Stimulated activated CD8-positive, alpha-beta memory T cell treated with anti-CD3 and anti-CD28 coated beads, Interleukin-4, amount 100 ng/mL, for 4 hours (primary cell): ENCODE measurements around the gene RGS4.
"Not testable (repeated sequence)": the region's sequence is repeated elsewhere in the genome, so short reads cannot be mapped to it uniquely, and the experiment has no call there.

Source experiments
- DNase-seq, 2 donors: peaks; one replicate each; pipeline ENCODE4 v3.0.0-alpha.2; 2020; ENCODE audit warnings: low read depth in 2 of 2, low spot score in 1 of 2

RGS4 gene

DNA sequence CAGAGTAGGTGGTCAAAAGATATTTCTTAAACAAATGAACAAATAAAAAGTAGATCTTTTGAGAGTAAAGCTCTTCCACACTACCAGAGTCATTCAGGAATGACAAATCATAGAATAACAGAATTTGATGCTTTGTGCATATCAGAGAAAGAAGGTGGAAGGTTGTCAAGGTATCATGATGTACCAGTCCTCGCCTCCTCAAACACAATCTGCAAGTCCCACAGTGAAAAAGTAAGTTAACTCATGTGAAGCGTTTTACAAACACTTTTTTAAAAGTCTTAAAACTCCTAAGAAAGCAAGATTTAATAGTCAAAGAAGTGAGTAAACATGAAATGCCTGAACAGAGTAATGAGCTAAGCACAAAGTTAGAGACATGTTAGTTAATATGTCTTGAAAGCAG is 2.5 kb upstream of the RGS4 start:
- no peak for DNase-seq

DNA sequence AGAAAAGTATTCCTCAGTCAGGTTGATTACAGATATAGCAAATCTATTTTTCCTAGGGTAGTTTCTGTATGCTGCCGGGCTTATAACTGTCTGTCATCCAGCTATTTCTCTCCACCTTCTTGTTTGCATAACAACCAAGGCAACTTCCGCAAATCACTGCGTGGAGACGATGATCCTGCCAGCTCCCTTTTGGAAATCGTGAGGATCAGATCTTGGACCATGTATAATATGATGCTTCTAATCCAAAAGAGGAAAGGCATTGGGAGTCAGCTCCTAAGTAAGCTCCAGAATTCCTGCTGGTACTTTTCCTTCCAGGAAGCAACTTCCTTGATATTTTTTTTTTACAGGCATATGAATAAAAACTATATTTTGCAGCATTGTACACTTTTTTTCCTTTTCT is 445 bp upstream of the RGS4 start:
- DNase-seq: no peak

DNA sequence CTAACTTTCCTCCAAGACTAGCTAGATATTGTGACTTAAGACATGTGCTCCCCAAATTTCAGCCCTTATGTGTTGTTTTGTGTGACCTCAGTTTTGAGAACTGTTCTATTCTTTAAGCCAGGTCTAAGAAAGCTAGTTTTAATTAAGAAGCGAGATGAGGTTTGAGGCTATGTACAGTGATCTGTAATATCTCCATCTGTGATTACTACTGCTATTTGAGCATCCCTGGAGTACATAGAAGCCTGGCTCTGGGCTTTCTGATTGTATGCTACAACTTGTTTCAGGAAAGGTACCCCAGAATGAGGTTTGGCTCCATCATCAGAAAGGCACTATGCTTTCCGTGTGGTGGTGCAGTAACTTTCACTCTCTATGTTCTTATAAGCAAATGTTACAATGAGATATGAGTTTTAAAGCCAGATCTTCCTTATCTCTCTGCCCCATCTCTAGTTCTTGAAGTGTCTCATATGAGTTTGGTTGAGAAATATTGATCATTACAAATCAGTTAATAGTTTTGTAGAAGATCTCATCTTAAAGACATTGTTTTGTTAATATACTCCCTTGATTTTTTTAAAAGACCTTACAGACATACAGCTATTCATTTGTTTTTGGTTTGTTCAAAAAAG is 605 bp downstream of the RGS4 start:
- DNase-seq: no peak

DNA sequence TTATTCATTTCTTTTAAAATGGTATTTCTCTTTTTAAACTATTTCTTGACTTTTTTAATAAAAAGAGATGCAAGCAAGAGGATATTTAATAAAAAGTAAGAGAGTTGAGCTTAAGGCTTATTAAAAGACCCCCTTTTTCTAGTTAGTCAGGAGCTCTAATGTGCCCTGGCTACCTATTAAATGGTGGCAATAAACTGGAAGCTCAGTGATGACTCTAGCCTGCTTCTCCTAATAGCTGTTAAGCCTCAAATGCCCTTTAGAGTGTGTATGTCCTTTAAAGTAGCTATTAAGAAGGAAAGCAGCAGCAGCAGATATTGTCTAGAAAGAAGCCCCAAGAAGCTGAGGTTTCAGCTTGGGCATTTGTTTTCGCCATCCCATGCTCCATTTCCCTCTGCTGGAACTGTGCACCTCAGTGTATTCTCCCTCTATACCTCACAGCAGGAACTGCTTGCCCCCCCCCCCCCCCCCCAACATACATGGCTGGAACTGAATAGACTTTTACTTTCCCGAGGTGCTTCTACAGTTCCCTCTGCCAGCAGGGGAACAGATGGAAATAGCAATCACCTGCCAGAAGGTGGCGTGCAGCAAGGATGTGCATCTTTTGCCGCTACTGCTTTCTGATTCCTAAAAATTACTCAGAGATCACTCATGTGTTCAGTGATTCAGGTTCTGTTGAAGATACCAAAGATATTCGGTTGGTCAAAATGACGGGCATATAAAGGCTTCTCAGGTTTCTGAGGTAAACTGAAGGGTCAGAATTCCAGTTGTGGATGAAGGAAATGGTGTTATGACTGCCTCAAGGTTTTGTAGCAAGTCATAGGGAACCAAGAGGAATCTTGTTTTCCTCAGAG is 2.5 kb downstream of the RGS4 start:
- DNase-seq: no peak

DNA sequence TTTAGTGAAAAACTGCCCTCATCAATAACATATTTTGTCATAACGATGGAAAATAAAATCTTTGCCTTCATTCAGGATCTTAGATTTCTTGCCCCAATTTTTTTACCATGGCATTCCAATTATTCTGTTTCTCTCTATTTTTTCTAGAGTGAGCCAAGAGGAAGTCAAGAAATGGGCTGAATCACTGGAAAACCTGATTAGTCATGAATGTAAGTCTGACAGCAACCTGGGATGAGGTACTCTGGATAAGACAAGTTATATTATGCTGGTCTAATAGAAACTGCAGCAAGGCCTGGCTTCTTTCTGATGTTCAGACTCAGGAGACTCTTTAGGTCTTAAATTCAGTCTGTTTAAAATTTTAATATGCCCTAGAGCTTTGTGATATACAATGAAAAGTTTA is 3.5 kb downstream of the RGS4 start:
- DNase-seq: no peak

DNA sequence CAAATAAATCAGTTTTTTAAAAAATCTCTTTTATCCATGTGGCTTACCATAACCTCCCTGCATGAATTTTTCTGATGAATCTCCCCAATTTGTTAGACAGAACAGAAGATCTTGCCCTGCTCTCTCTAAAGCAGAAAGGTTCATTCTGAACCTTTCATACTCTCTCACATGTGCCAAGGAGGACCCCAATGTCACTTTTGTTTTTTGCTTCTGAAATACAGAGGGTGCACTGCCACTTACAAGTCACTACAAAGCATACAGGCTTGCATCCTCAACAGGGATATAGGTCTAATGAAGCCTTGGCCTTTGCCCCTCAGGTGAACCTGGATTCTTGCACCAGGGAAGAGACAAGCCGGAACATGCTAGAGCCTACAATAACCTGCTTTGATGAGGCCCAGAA is 4.8 kb downstream of the RGS4 start:
- DNase-seq: no peak

DNA sequence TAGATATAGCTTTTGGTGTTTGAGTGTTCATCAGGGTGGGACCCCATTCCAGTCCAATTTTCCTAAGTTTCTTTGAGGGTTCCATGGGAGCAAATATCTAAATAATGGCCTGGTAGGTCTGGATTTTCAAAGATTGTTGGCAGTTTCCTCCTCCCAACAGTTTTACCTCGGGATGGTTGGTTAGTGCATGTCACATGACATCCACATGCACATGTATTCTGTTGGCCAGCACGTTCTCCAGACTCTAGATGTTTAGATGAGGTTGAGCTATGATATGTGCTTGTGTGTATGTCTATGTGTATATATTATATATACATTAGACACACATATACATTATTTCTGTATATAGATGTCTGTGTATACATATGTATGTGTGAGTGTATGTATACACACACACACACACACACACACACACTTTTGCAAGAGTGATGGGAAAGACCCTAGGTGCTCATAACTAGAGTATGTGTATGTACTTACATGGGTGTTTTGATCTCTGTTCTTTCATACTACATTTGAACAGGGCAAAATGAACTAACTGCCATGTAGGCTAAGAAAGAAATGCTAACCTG is 5.6 kb downstream of the RGS4 start:
- DNase-seq: no peak

- no peak for DNase-seq
These were observed 6.9 kb downstream of the RGS4 start for GRCh38 chr1:163076044-163076443.

GRCh38 chr1:163076446-163076845 is 7.3 kb downstream of the RGS4 start:
- DNase-seq: no peak

- DNase-seq: no peak
These were observed 8.0 kb downstream of the RGS4 start for GRCh38 chr1:163076981-163077761.

DNA sequence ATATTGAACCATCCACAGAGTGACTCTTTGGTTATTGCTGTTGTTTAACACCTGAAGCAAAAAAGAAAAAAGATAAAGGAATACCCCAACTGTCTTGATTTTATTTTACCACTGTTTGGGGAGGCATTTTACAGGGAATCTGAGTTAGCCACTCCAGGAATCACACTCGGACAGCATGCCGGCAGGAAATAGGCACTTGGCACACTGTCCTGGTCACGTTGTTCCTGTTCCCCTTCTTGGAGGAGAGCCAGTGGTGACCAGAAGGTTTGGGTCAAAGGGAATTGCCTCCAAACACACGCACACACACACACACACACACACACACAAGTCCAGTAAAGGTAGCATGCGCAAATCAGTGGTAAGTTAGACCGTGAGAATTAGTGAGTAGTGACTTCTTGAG is 13.8 kb downstream of the RGS4 start:
- no peak for DNase-seq

GRCh38 chr1:163083690-163084089 is 14.5 kb downstream of the RGS4 start:
- DNase-seq: no peak

- DNase-seq: no peak
These were observed 15.2 kb downstream of the RGS4 start for GRCh38 chr1:163084330-163084729.

DNA sequence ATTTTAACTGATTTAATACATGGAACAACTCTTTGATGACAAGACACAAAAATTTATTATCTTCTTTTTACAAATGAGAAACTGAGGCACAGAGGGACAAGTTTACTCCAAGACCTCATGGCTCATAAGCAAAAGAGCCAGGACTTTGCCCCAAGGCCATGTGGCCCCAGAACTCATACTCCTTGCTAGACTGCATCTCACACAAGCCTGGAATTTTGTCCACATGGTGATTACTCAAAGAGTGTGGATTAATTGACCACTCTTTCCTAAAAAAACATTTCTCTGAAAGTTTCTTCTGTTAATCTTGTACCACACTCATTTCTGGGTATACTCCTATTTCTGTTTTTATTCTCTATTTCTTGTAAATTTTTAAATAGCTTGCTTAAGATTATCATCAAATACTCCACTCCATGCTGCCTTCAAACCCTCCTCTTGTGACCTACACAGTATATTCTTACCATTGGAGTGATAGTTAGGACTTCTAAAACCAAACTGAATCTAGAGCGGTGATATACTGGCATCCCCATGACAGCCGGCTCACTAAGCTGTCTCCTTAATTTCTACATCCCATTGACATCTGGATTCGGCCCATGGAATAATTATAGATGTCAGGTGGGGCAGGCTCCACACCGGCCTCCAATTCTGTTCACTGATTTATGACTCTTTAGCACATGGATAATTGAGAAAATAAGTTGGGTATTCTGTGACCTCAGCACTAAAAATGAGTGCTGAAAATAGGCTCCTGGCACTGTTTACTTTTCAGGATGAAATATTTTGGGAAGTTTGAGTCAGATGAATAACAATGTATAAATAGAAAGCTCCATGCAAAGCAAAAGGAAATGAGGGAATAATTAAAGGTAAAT is 16.1 kb downstream of the RGS4 start:
- DNase-seq: no peak

DNA sequence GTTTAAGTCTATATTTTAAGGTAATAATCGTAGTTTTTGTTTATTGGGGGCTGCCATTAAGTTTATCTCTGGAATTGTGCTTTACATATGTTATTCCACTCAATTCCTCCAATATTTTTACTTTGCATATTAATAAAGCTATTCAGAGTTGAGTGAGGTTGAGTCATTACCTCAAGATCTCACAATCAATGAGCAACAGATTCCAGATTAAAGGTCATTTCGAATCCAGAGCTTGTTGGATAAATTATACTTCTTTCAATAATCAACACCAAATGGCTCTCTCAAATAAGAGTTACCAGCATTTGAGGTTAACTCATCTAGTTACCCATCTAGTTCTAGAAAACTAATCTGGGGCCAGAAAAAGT is 16.7 kb downstream of the RGS4 start:
- no peak for DNase-seq

- not testable (repeated sequence) for DNase-seq
These were observed 20.0 kb downstream of the RGS4 start for GRCh38 chr1:163089117-163089516.

- DNase-seq: no peak
These were observed 21.3 kb downstream of the RGS4 start for GRCh38 chr1:163090321-163090945.

DNA sequence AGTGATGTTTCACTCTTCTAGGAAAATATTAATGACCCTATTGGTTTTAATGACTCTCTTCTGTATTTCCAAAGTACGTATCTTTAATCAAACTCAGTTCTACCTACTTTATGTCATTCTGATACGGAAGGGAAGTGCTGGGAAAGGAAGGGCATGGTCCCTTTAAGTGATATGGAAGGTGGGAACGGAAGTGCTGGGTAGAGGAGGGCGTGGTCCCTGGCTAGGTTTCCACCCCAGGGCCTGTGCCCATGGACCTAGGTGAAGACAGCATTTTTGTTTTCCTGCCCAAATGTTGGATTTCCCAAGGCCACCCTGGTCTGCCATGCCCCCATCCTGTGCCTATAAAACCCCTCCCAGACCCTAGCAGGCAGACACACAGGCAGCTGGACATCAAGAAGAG is 24.0 kb downstream of the RGS4 start:
- no peak for DNase-seq

GRCh38 chr1:163093579-163093978 is 24.4 kb downstream of the RGS4 start:
- no peak for DNase-seq

GRCh38 chr1:163094182-163094581 is 25.0 kb downstream of the RGS4 start:
- no peak for DNase-seq
